Activated CD8-positive, alpha-beta T cell treated with anti-CD3 and anti-CD28 coated beads for 36 hours (primary cell): ENCODE results near the gene SRD5A1. TPM values are rescaled to one million over a fixed set of nuclear protein-coding genes. Genes with fewer than 3 reads are reported as not detected.

Source experiments
- ATAC-seq: fragments of 200-7000 bp; cut with Tn5 transposase; one replicate; pipeline ENCODE4 v1.10.0; 2021; ENCODE audit warnings: mild to moderate bottlenecking, moderate library complexity
- CTCF ChIA-PET: fragments of 350-600 bp; sonication (Branson Sonifier 250); formaldehyde crosslinking; loops from one replicate; lab custom pipeline; 2021; ENCODE audit warnings: antibody characterized with exemption; lab: Charles Lee
- POLR2A ChIA-PET: fragments of 350-600 bp; sonication (Branson Sonifier 250); formaldehyde crosslinking; loops from one replicate; lab custom pipeline; 2021; ENCODE audit warnings: antibody characterized with exemption; lab: Charles Lee
- DNase-seq: peaks from one replicate; pipeline ENCODE4 v3.0.0-alpha.2; 2020
- H3K27ac Mint-ChIP-seq: one replicate; pipeline ENCODE4 v1.8.0; 2021; ENCODE audit warnings: mild to moderate bottlenecking, mixed read lengths
- H3K27me3 Mint-ChIP-seq: one replicate; pipeline ENCODE4 v1.8.0; 2021; ENCODE audit warnings: mixed read lengths
- H3K36me3 Mint-ChIP-seq: one replicate; pipeline ENCODE4 v1.8.0; 2021; ENCODE audit warnings: low read depth, mixed read lengths
- H3K4me1 Mint-ChIP-seq: one replicate; pipeline ENCODE4 v1.8.0; 2021; ENCODE audit warnings: low read depth, mixed read lengths
- H3K4me3 Mint-ChIP-seq: one replicate; pipeline ENCODE4 v1.8.0; 2021; ENCODE audit warnings: mild to moderate bottlenecking, moderate library complexity, mixed read lengths
- H3K9me3 Mint-ChIP-seq: one replicate; pipeline ENCODE4 v1.8.0; 2021; ENCODE audit warnings: mixed read lengths
- CTCF ChIP-seq: fragments of 200-600 bp; IDR thresholded peaks from one replicate; pipeline ENCODE4 v1.8.0; 2022; ENCODE audit warnings: antibody characterized with exemption, mild to moderate bottlenecking
- intact Hi-C: fragments of 100-400 bp; cut with micrococcal nuclease; formaldehyde crosslinking; loops from one replicate; pipeline ENCODE4 v1.10.0; 2022
- total RNA-seq, 2 experiments: library from RNA; stranded (reverse); gene quantifications; one replicate each; pipeline ENCODE4 v1.2.3, GENCODE V29; 2021

SRD5A1 gene
- total RNA-seq, 2 experiments from 2014 or later = 10.6 to 12.4 TPM

- H3K27me3 Mint-ChIP-seq = peaks cover 1% of the 10 kb centered on the region
- peaks cover 29% of the 10 kb centered on the region for H3K4me1 Mint-ChIP-seq
- TF ChIP-seq CTCF = no peak
- intact Hi-C loops = loop anchor here (5.0 kb wide), 1 partner anchor 80 kb away; the partner anchor contains the start of genes NSUN2 and SRD5A1
- ATAC-seq (peak; percentile 84), DNase-seq (peak; percentile 95)
- ChIA-PET CTCF (no interaction called here), POLR2A (interaction anchor here (1.0 to 2.8 kb wide), 5 partner anchors 17 to 116 kb away, joined by 3 to 22 read pairs (median 4); partner anchors contain the start of genes NSUN2 and SRD5A1)
- H3K9me3 Mint-ChIP-seq = no peaks in the 10 kb centered on the region
- H3K4me3 Mint-ChIP-seq = peak overlapping the region; percentile 82
- peaks cover 24% of the 10 kb centered on the region for H3K36me3 Mint-ChIP-seq
- peak overlapping the region; percentile 95 for H3K27ac Mint-ChIP-seq
These were observed 79.5 kb downstream of the SRD5A1 start for GRCh38 chr5:6712577-6713273.

- DNase-seq (no peak), ATAC-seq (peak; percentile 25)
- CTCF ChIA-PET = no interaction called here
These were observed 80.3 kb downstream of the SRD5A1 start, which contains the start of gene TENT4A for GRCh38 chr5:6713274-6714225. Gene TENT4A (plus strand): TSS chr5:6713432. CDS start chr5:6713984, 552 bp downstream.

GRCh38 chr5:6714226-6715041 is 81.2 kb downstream of the SRD5A1 start:
- Mint-ChIP-seq H3K9me3 (no peaks in the 10 kb centered on the region), H3K27me3 (peaks cover 1% of the 10 kb centered on the region), H3K36me3 (peaks cover 39% of the 10 kb centered on the region), H3K4me3 (peak overlapping the region; percentile 86), H3K27ac (peak overlapping the region; percentile 74), H3K4me1 (peaks cover 45% of the 10 kb centered on the region)
- ChIA-PET CTCF (no interaction called here), POLR2A (no interaction called here)
- no peak for TF ChIP-seq CTCF
- DNase-seq = peak; percentile 35
- ATAC-seq = no peak
- intact Hi-C loops = loop anchor here (5.0 kb wide), 1 partner anchor 82 kb away; the partner anchor contains the start of genes NSUN2 and SRD5A1

More at GRCh38 chr5:6713274-6714225, 80.3 kb downstream of the SRD5A1 start, which contains the start of gene TENT4A:
- Mint-ChIP-seq H3K4me3 (peak within 1 kb of the TSS; percentile 86), H3K9me3 (no peaks in the 10 kb centered on the region), H3K4me1 (peaks cover 37% of the 10 kb centered on the region), H3K27ac (peak within 1 kb of the TSS; percentile 95), H3K36me3 (peaks cover 31% of the 10 kb centered on the region), H3K27me3 (peaks cover 1% of the 10 kb centered on the region)
- POLR2A ChIA-PET = interaction anchor here (1.0 to 2.8 kb wide), 3 partner anchors 22 to 115 kb away, joined by 3 to 22 read pairs (median 4); partner anchors contain the start of genes NSUN2 and SRD5A1
- TF ChIP-seq CTCF = no peak
- intact Hi-C loops = loop anchor here (5.0 kb wide), 1 partner anchor 81 kb away; the partner anchor contains the start of genes NSUN2 and SRD5A1

GRCh38 chr5:6715271-6715670 is 82.0 kb downstream of the SRD5A1 start:
- TF ChIP-seq CTCF = no peak
- DNase-seq (no peak), ATAC-seq (no peak)
- Mint-ChIP-seq H3K4me1 (peaks cover 54% of the 10 kb centered on the region), H3K36me3 (peaks cover 46% of the 10 kb centered on the region), H3K4me3 (peak overlapping the region; percentile 86), H3K27me3 (peaks cover 1% of the 10 kb centered on the region), H3K9me3 (no peaks in the 10 kb centered on the region), H3K27ac (no peak overlapping the region)
- ChIA-PET POLR2A (interaction anchor here (1.0 to 1.2 kb wide), 2 partner anchors 13 to 87 kb away, joined by 3 read pairs; no protein-coding TSS in a partner anchor), CTCF (no interaction called here)
- intact Hi-C loops = no loop called here
